Measurements from ENCODE around the gene DNAH17.

DNAH17 gene

DNA sequence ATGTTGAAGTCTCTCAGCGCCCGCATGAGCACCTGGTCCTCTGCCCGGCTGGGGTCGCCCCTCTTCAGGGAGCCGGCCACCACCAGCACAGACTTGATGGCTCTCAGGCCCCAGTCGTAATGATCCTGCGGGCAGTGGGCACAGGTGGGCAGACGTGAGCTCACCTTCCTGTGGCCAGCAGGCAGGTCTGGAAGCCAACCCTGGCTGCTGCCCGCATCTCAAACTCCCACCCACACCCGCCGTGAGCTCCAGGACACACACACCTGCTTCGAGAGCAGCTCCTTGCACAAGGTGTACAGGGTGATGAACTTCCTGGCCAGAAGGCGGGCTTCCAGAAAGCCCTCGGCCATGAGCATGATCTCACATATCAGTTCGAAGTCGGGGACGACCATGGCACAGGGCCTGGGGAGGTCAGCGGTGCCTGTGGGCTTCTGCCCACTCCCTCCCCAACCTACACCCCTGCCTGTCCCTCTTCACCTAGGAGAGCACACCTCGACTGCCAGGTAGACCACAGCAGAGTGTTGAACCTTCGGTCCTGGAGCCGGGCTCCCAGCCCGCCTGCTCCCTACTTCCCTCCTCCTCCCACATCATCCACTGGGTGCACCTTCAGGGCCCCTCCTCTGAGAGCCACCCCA is 82.4 kb downstream of the DNAH17 start:
- no peak for DNase-seq (ENCODE audit: low spot score)

GRCh38 chr17:78493853-78494695 is 83.1 kb downstream of the DNAH17 start:
- no peak for DNase-seq (ENCODE audit: low spot score)

DNA sequence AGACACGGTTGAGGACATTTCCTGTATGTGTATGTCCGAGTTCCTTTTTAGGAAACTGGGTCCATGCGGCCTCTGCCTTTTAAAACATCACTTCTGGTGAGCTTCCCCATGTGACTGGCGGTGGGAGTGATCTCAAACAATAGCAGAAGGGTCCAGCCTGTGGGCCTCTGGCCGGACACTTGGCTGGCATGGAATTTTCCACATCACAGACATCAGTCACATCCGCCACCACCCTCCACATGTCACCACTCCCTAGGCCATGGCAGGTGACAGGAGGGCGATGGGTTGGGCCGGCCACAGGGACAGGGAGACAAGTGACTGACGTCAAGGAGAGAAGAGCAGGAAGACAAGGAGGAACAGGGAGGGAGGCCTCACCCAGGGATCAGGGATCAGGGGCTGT is 83.7 kb downstream of the DNAH17 start:
- no peak for DNase-seq (ENCODE audit: low spot score)

DNA sequence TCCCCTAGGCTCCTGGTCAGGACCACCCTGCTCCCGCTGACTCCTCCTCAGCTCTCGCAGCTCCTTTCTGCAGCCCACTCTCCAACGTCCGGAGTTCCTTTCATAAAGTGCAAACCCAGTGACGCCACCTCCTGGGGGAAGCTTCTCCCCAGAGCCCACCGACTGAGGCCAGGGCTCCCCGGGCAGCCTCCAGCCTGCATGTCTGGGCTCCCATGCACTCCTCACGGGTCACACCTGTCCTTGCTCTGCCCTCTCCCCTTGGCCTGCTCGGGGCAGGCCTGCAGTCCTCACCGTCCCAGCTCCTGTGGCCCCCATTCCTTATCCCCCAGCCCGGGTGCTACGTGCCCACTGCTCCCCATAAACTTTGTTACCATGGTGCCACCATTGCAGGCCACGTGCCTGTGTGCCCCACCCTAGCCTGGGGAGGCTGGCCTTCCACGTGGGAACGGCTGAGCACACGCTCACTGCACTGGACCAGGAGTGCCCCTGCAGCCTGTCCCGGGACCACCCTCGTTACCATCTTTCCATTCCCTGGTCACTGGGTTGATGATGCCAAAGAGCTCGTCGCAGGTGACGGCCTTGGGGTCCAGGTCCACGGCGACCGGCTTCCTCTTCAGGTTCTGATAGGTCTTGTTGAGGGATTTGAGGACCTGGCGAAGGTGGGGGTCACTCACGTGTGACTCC is 84.9 kb downstream of the DNAH17 start:
- no peak for DNase-seq (ENCODE audit: low spot score)

- DNase-seq (ENCODE audit: low spot score) = no peak
Observed at GRCh38 chr17:78491236-78492115, 85.7 kb downstream of the DNAH17 start.

DNA sequence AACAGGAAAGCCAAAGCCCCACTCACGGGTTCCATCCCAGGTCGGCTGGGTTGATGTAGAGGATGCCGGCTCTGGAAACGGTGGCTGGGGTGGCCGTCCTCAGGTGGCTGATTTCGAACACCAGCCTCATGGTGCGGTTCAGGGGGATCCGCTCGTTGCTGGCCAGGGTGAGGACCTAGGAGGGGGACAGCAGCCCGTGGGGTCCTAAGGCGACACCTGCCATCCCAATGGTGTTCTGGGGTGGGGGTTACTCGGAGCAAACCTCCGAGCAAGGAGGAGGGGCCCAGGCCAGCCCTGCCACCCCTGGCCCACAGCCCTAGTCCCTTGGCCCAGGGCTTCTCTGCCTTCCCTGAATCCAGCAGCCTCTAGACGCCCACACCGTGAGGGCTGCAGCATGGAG is 86.5 kb downstream of the DNAH17 start:
- no peak for DNase-seq (ENCODE audit: low spot score)

DNA sequence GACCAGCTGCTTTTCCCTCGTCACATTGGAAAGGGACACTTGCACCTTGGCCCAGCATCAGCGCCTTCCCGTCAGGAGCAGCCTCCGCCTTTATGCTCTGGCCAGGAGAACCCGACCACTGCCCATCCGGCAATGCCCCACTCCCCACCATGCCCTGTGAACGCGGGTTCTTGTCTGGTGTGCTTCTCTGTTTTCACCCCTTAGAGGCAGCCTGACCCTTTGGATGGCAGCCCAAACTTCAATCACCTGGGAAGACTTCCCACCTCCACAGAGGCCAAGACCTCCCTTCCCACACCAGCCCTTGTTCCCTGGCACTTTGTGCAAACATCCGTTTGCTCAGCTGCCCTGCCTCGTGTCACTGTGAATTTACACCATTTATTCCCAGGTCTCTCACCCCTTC is 87.0 kb downstream of the DNAH17 start:
- no peak for DNase-seq (ENCODE audit: low spot score)

- no peak for DNase-seq (ENCODE audit: low spot score)
Observed at GRCh38 chr17:78488867-78489634, 88.1 kb downstream of the DNAH17 start.

GRCh38 chr17:78488156-78488555 is 89.0 kb downstream of the DNAH17 start:
- DNase-seq (ENCODE audit: low spot score) = no peak

DNA sequence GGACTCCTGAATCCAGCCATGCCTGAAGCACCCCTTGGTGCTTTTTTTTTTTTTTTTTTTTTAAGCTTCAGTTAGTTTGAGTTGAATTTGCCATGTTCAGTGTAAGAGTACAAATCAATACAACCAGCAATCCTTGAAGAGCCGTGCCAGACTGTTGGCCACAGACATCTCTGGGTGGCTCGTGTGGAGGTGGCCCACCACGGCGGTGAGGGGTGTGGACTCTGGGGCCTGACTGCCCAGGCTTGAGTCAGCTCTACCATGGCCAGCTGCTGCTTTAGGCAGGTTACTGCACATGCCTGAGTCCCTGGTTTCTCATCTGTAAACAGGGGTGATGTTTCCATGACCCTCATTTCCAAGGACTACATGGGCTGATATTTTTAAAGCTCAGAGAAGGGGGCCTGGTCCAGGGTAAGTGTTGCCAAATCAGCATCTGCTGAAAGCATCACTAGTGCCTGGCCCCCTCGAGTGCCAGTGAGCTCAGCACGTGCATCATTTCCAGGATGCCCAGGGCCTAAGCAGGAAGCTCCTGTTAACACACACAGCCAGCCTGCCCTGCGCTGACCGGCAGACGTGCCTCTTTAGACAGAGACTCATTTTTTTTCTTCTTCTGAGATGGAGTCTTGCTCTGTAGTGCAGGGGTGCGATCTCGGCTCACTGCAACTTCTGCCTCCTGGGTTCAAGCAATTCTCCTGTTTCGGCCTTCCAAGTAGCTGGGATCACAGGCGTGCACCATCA is 90.1 kb downstream of the DNAH17 start:
- DNase-seq (ENCODE audit: low spot score) = no peak

GRCh38 chr17:78486228-78486802 is 90.9 kb downstream of the DNAH17 start:
- no peak for DNase-seq (ENCODE audit: low spot score)

DNA sequence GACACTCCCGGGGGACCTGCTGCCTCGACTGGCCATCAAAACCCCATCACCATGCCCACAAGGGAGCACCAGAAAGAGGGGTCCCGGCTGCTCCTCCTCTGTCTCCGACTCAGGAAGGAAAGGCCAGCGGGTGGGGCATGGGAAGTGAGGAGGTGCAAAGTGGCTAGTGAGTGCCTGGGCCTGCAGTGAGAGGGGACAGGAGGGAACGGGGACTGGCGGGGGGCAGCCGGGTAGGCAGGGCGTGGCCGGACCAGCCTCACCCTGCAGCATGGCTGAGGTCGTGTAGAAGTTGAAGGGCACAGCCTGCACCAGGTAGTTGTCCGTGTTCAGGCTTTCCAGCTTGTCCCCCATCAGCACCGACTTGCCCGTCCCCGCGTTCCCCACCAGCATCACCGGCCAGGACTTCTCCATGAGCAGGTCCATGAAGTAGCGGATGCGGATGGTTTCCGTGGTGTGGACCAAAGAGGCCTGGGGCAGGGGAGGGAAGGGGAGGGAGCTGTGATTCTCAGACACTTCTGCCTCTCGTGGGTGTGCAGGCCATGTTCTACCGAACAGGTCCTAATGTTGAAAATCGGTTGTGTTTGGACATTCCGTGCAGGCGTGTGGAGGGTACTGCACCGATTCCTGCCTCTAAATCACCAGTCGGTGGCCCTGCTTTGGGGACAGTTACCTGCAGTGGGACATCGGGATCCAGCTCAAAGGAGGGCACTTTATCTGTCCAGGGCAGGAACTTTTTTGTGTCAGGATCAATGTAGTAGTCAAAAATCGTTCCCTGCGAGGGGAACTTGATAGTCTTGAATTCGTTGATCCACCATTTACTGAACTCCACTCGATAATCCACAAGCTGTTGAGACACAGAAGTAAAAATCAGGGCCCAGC is 91.7 kb downstream of the DNAH17 start:
- no peak for DNase-seq (ENCODE audit: low spot score)

DNA sequence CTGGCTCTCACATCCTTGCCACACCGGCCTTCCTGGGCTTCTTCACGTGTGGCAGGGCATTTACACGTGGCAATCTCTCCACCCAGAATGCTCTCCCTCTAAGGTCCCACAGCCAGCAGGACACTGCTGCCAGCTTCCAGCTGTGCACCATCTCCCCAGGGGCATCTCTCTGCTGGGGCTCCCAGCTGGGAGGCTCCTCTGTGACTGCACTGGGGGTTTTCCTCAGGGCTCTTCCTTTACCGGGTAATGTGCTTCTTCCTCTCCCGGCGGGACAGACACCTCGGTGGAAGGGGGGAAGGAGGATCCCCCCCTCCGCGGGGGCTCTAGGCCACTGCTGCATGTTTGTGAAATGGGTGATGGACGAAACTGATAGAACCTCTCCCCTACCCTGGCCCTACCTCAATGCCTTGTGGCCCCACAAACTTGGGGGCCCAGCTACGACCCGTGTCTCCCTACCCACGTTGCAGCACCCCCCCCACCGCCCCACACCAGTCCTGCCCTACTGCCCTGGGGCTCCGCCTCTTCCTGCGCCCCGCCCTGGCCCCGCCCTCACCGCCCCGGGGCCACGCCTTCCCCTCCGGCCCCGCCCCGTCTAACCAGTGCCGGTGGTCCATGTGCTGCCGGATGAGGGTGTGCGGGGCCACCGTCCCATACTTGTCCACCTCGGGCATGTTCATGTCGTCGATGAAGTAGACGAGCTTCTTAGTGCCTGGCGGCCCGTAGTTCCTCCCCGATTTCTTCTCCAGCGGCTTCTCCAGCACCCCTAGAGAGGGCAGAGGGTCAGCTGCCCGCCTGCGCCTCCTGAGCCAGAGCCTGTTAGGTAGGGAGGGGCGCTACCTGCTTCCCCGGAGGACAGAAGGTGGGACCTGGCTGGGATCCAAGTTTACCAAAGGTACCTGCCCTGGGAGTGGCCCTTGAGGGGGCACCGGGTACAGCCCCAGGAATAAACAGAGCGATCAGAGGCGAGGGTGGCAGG is 92.6 kb downstream of the DNAH17 start:
- no peak for DNase-seq (ENCODE audit: low spot score)

DNA sequence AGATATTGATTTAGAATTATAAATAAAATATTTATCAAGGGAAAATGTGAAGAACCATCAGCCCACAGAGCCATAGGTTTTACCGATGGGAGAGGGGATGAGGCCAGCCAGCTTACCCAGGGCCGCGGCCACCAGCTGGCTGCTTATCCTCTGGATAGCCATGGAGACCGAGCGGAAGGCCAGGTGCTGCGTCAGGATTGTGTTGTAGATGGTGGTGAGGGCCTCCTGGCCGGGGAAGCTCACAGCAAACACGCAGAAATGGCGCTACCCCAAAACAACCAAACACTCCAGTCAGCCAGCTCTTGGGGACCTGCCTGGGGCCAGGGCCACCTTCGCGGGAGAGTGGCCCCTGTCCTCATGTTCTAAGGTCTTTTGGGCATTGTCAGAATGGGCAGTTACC is 97.8 kb downstream of the DNAH17 start:
- no peak for DNase-seq (ENCODE audit: low spot score)

- DNase-seq (ENCODE audit: low spot score) = no peak
Observed at GRCh38 chr17:78478757-78479297, 98.4 kb downstream of the DNAH17 start.

DNA sequence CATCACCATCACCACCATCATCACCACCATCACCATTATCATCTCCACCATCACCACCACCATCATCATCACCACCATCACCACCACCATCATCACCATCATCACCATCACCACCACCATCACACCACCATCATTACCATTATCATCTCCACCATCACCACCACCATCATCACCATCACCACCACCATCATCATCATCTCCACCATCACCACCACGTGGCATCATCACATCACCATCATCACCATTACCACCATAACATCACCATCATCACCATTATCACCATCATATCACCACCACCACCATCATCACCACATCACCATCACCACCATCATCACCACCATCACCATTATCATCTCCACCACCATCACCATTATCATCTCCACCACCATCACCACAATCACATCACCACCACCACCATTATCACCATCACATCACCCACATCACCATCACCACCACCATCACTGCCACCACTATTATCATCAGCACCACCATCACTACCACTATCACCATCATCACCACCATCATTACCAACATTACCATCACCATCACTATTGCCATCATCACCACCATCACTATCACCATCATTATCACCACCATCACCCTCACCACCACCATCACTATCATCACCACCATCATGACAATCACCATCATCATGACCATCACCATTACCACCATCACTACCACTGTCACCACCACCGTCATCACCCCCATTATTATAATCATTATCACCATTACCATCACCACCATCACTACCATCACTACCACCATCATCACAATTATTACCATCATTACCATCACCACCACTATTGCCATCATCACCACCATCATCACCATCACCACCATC is 99.1 kb downstream of the DNAH17 start:
- DNase-seq (ENCODE audit: low spot score) = no peak

DNA sequence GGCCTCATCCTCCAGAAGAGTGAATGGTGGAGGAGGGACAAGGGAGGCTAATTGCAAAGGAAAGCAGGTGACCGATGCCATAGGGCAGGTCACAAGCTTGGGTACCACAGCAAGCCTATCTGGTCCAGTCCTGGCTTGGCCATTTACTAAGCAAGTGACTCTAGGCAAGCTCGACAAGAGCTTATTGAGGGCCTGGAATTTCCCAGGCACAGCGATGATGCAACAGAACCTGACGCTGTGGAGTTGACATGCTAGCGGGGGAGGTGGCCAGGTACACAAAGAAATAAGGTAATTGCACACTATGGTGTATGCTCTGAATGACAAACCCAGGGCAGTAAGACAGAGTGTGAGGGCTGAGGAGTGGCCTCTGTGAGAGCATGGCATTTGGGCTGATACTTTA is 100.2 kb downstream of the DNAH17 start:
- no peak for DNase-seq (ENCODE audit: low spot score)
